Sciatic nerve (tissue), 2 donors: ENCODE data around the gene GPR31. TPM values are rescaled to one million over a fixed set of nuclear protein-coding genes. Genes with fewer than 3 reads are reported as not detected.
A peak's percentile ranks its signal among the peaks of the same experiment; 100 is the strongest.
"Not testable (repeated sequence)": the region's sequence is repeated elsewhere in the genome, so short reads cannot be mapped to it uniquely, and the experiment has no call there.

Experiments
- ATAC-seq: fragments of 200-7000 bp; cut with Tn5 transposase; one replicate; pipeline ENCODE4 v1.9.1; 2020; ENCODE audit warnings: mild to moderate bottlenecking, moderate library complexity
- DNase-seq: peaks from one replicate; pipeline ENCODE4 v3.0.0-alpha.2; 2020; ENCODE audit warnings: low spot score
- intact Hi-C: fragments of 100-400 bp; cut with DNase I; formaldehyde crosslinking; loops from one replicate; pipeline ENCODE4 v1.14.2; 2022
- total RNA-seq: library from RNA; stranded (reverse); fragmentation: NEBNext Ultra II Directional; extraction: Animal tissue kit (Norgen Biotek cat#: 25700); gene quantifications from one replicate; pipeline ENCODE4 v1.2.1, GENCODE V29; 2021
- donor health status: DM: no; HTN: no; CAD: no.
- donor health status: DM: no; HTN: no; CAD: no.

Gene GPR31
- not detected for total RNA-seq

- DNase-seq (no peak), ATAC-seq (no peak)
- intact Hi-C loops: no loop called here
These were observed at the start of gene GPR31 for GRCh38 chr6:167157863-167158262. GPR31 (minus strand) TSS chr6:167157980; CDS start chr6:167157831, 149 bp downstream.

- intact Hi-C loops: no loop called here
- DNase-seq (no peak), ATAC-seq (no peak)
These were observed 49.7 kb upstream of the GPR31 start for GRCh38 chr6:167207527-167207926.

GRCh38 chr6:167205316-167205715, 47.5 kb upstream of the GPR31 start:
- intact Hi-C loops, DNase-seq, ATAC-seq: not testable (repeated sequence)

- intact Hi-C loops, ATAC-seq, DNase-seq: not testable (repeated sequence)
These were observed 46.2 kb upstream of the GPR31 start for GRCh38 chr6:167204059-167204348.

GRCh38 chr6:167203261-167204058, 45.7 kb upstream of the GPR31 start:
- DNase-seq, intact Hi-C loops, ATAC-seq: not testable (repeated sequence)

- intact Hi-C loops, ATAC-seq, DNase-seq: not testable (repeated sequence)
These were observed 44.8 kb upstream of the GPR31 start for GRCh38 chr6:167202613-167203012.

GRCh38 chr6:167200806-167201205, 43.0 kb upstream of the GPR31 start:
- intact Hi-C loops: no loop called here
- DNase-seq: no peak
- no peak for ATAC-seq

GRCh38 chr6:167195941-167196610, 38.3 kb upstream of the GPR31 start:
- intact Hi-C loops, ATAC-seq: not testable (repeated sequence)

GRCh38 chr6:167193515-167194125, 35.8 kb upstream of the GPR31 start:
- DNase-seq, ATAC-seq, intact Hi-C loops: not testable (repeated sequence)

More at GRCh38 chr6:167195941-167196610, 38.3 kb upstream of the GPR31 start:
- DNase-seq: not testable (repeated sequence)

GRCh38 chr6:167191043-167191583, 33.3 kb upstream of the GPR31 start:
- DNase-seq, ATAC-seq, intact Hi-C loops: not testable (repeated sequence)

- ATAC-seq, intact Hi-C loops, DNase-seq: not testable (repeated sequence)
These were observed 29.5 kb upstream of the GPR31 start for GRCh38 chr6:167187275-167187674.

- DNase-seq, intact Hi-C loops, ATAC-seq: not testable (repeated sequence)
These were observed 27.3 kb upstream of the GPR31 start for GRCh38 chr6:167185101-167185500.

GRCh38 chr6:167182913-167183314, 25.1 kb upstream of the GPR31 start:
- intact Hi-C loops, DNase-seq: not testable (repeated sequence)
- ATAC-seq: peak; percentile 77

- intact Hi-C loops, ATAC-seq, DNase-seq: not testable (repeated sequence)
These were observed 23.6 kb upstream of the GPR31 start for GRCh38 chr6:167181351-167181750.

- intact Hi-C loops, ATAC-seq, DNase-seq: not testable (repeated sequence)
These were observed 22.3 kb upstream of the GPR31 start for GRCh38 chr6:167180086-167180485.

- intact Hi-C loops, DNase-seq: not testable (repeated sequence)
- peak; percentile 25 for ATAC-seq
These were observed 21.3 kb upstream of the GPR31 start for GRCh38 chr6:167178896-167179655.

GRCh38 chr6:167177271-167177670, 19.5 kb upstream of the GPR31 start:
- ATAC-seq, DNase-seq, intact Hi-C loops: not testable (repeated sequence)

- intact Hi-C loops, ATAC-seq, DNase-seq: not testable (repeated sequence)
These were observed 14.2 kb upstream of the GPR31 start for GRCh38 chr6:167172011-167172410.
